GM18867 (cell line): Measurements from ENCODE around the gene METTL23.

Experiments
- ATAC-seq: cut with Tn5 transposase; IDR thresholded peaks from one replicate; pipeline ENCODE4 v1.9.1; 2021; ENCODE audit warnings: mild to moderate bottlenecking, moderate library complexity; ENCODE audit not compliant: unreplicated experiment

METTL23 gene

GRCh38 chr17:76752006-76752405 lies 25.4 kb downstream of the METTL23 start:
- no peak for ATAC-seq

GRCh38 chr17:76753061-76753961 lies 26.7 kb downstream of the METTL23 start:
- no peak for ATAC-seq

GRCh38 chr17:76755285-76755684 lies 28.6 kb downstream of the METTL23 start:
- no peak for ATAC-seq

- no peak for ATAC-seq
Measured at GRCh38 chr17:76757256-76757655, 30.6 kb downstream of the METTL23 start.

GRCh38 chr17:76758570-76758969 lies 31.9 kb downstream of the METTL23 start:
- ATAC-seq, result no peak

- ATAC-seq, result no peak
Measured at GRCh38 chr17:76772842-76773525, 46.3 kb downstream of the METTL23 start.

- ATAC-seq, result no peak
Measured at GRCh38 chr17:76775021-76775600, 48.5 kb downstream of the METTL23 start.

GRCh38 chr17:76781056-76781982 lies 54.7 kb downstream of the METTL23 start:
- ATAC-seq, result no peak

- no peak for ATAC-seq
Measured at GRCh38 chr17:76783146-76783545, 56.5 kb downstream of the METTL23 start.
